ACC112 (cell line): Measurements from ENCODE around the gene TRAF1.

Experiments used
- H2AFZ ChIP-seq: fragments of 200-600 bp; sonication (generic); one replicate; pipeline ENCODE4 v1.6.0; 2017; ENCODE audit warnings: antibody characterized with exemption, low read length; ENCODE audit not compliant: unreplicated experiment
- H3K27ac ChIP-seq: fragments of 200-600 bp; sonication (generic); 2 replicates; pipeline ENCODE4 v1.5.1; 2014; ENCODE audit warnings: low read depth, mild to moderate bottlenecking, antibody characterized with exemption, low read length, moderate library complexity
- H3K27me3 ChIP-seq: fragments of 200-600 bp; sonication (generic); 2 replicates; pipeline ENCODE4 v1.6.1; 2014; ENCODE audit warnings: mild to moderate bottlenecking, antibody characterized with exemption, low read length, moderate library complexity, mixed read lengths; ENCODE audit not compliant: insufficient read depth
- H3K36me3 ChIP-seq: fragments of 200-600 bp; sonication (generic); 2 replicates; pipeline ENCODE4 v1.6.1; 2016; ENCODE audit warnings: mild to moderate bottlenecking, antibody characterized with exemption, low read length, moderate library complexity, mixed read lengths; ENCODE audit not compliant: insufficient read depth
- H3K4me1 ChIP-seq: fragments of 200-600 bp; sonication (generic); one replicate; pipeline ENCODE4 v1.6.1; 2016; ENCODE audit warnings: low read length, mixed read lengths; ENCODE audit not compliant: insufficient read depth, unreplicated experiment, control insufficient read depth
- H3K4me3 ChIP-seq: fragments of 200-600 bp; sonication (generic); 2 replicates; pipeline ENCODE4 v1.5.1; 2014; ENCODE audit warnings: mild to moderate bottlenecking, low read depth, low read length
- H3K79me2 ChIP-seq: fragments of 200-600 bp; sonication (generic); one replicate; pipeline ENCODE4 v1.6.0; 2016; ENCODE audit warnings: low read length; ENCODE audit not compliant: control insufficient read depth, unreplicated experiment, insufficient read depth

TRAF1 gene

GRCh38 chr9:120892748-120893610 lies 33.6 kb downstream of the TRAF1 start:
- peaks cover 6% of the 10 kb centered on the region for H3K4me1 ChIP-seq
- H3K79me2 ChIP-seq = no peaks in the 10 kb centered on the region
- no peaks in the 10 kb centered on the region for H3K36me3 ChIP-seq
- H3K27me3 ChIP-seq = peaks cover 7% of the 10 kb centered on the region; the same call in 1 of the 2 replicates
- H2AFZ ChIP-seq = no peak overlapping the region
- no peak overlapping the region for H3K4me3 ChIP-seq
- H3K27ac ChIP-seq = no peak overlapping the region

GRCh38 chr9:120891884-120892747 lies 34.5 kb downstream of the TRAF1 start:
- Histone ChIP-seq H3K36me3 (no peaks in the 10 kb centered on the region), H3K4me1 (peaks cover 6% of the 10 kb centered on the region)

GRCh38 chr9:120891245-120891883 lies 35.2 kb downstream of the TRAF1 start:
- peaks cover 7% of the 10 kb centered on the region; the same call in 1 of the 2 replicates for H3K27me3 ChIP-seq
- no peak overlapping the region for H3K27ac ChIP-seq
- no peaks in the 10 kb centered on the region for H3K79me2 ChIP-seq
- peaks cover 9% of the 10 kb centered on the region for H3K4me1 ChIP-seq
- H3K36me3 ChIP-seq = no peaks in the 10 kb centered on the region
- no peak overlapping the region for H2AFZ ChIP-seq
- H3K4me3 ChIP-seq = no peak overlapping the region

More at GRCh38 chr9:120891884-120892747, 34.5 kb downstream of the TRAF1 start:
- H3K27me3 ChIP-seq = peaks cover 7% of the 10 kb centered on the region; the same call in 1 of the 2 replicates
- no peak overlapping the region for H3K27ac ChIP-seq
- no peak overlapping the region for H2AFZ ChIP-seq
- H3K79me2 ChIP-seq = no peaks in the 10 kb centered on the region
- H3K4me3 ChIP-seq = no peak overlapping the region

GRCh38 chr9:120890320-120891244 lies 36.0 kb downstream of the TRAF1 start:
- Histone ChIP-seq H3K79me2 (no peaks in the 10 kb centered on the region), H3K4me1 (peaks cover 16% of the 10 kb centered on the region), H3K27me3 (peaks cover 7% of the 10 kb centered on the region; the same call in 1 of the 2 replicates), H3K27ac (no peak overlapping the region), H3K4me3 (no peak overlapping the region), H2AFZ (no peak overlapping the region), H3K36me3 (no peaks in the 10 kb centered on the region)

GRCh38 chr9:120889606-120890271 lies 36.9 kb downstream of the TRAF1 start:
- no peak overlapping the region for H3K27ac ChIP-seq
- H2AFZ ChIP-seq = no peak overlapping the region
- no peaks in the 10 kb centered on the region for H3K36me3 ChIP-seq
- no peaks in the 10 kb centered on the region for H3K79me2 ChIP-seq
- peaks cover 15% of the 10 kb centered on the region for H3K4me1 ChIP-seq
- H3K27me3 ChIP-seq = peaks cover 2% of the 10 kb centered on the region; the same call in 1 of the 2 replicates
- no peak overlapping the region for H3K4me3 ChIP-seq

- no peaks in the 10 kb centered on the region for H3K27me3 ChIP-seq
- H3K36me3 ChIP-seq = no peaks in the 10 kb centered on the region
- no peak overlapping the region for H3K27ac ChIP-seq
- no peaks in the 10 kb centered on the region for H3K79me2 ChIP-seq
- peaks cover 13% of the 10 kb centered on the region for H3K4me1 ChIP-seq
- no peak overlapping the region for H2AFZ ChIP-seq
- no peak overlapping the region for H3K4me3 ChIP-seq
Measured at GRCh38 chr9:120888626-120889025, 38.0 kb downstream of the TRAF1 start.

GRCh38 chr9:120886490-120886967 lies 40.1 kb downstream of the TRAF1 start:
- H3K27ac ChIP-seq = no peak overlapping the region
- H2AFZ ChIP-seq = no peak overlapping the region
- H3K4me1 ChIP-seq = peaks cover 11% of the 10 kb centered on the region
- H3K36me3 ChIP-seq = no peaks in the 10 kb centered on the region
- H3K79me2 ChIP-seq = no peaks in the 10 kb centered on the region
- no peak overlapping the region for H3K4me3 ChIP-seq
- H3K27me3 ChIP-seq = no peaks in the 10 kb centered on the region

- peaks cover 11% of the 10 kb centered on the region for H3K4me1 ChIP-seq
Measured at GRCh38 chr9:120885958-120886357, 40.6 kb downstream of the TRAF1 start.

GRCh38 chr9:120885457-120885856 lies 41.1 kb downstream of the TRAF1 start:
- Histone ChIP-seq H3K27ac (no peak overlapping the region), H2AFZ (no peak overlapping the region), H3K4me3 (no peak overlapping the region), H3K4me1 (peaks cover 11% of the 10 kb centered on the region), H3K27me3 (no peaks in the 10 kb centered on the region), H3K79me2 (no peaks in the 10 kb centered on the region), H3K36me3 (no peaks in the 10 kb centered on the region)

More at GRCh38 chr9:120885958-120886357, 40.6 kb downstream of the TRAF1 start:
- Histone ChIP-seq H2AFZ (no peak overlapping the region), H3K4me3 (no peak overlapping the region), H3K27ac (no peak overlapping the region), H3K79me2 (no peaks in the 10 kb centered on the region), H3K27me3 (no peaks in the 10 kb centered on the region), H3K36me3 (no peaks in the 10 kb centered on the region)
